HCT116 (cell line): ENCODE measurements around the gene NTHL1. TPM values are rescaled to one million over a fixed set of nuclear protein-coding genes. Genes with fewer than 3 reads are reported as not detected.
A peak's percentile ranks its signal among the peaks of the same experiment; 100 is the strongest.

Experiments used
- ATAC-seq: fragments of 200-7000 bp; cut with Tn5 transposase; 2 replicates; pipeline ENCODE4 v1.9.1; 2020; ENCODE audit warnings: mild to moderate bottlenecking, moderate library complexity
- BruUV-seq: library from RNA; stranded (reverse); fragments of 400-500 nt; replicated peaks from 2 replicates; lab custom pipeline; 2021; lab: Mats Ljungman, UMichigan
- CTCF ChIA-PET: fragments of 300-600 bp; sonication (Branson Sonifier 250); formaldehyde crosslinking; loops from one replicate; lab custom pipeline; 2021; ENCODE audit warnings: antibody characterized with exemption; lab: Charles Lee
- POLR2A ChIA-PET: fragments of 300-600, 350-600 bp; sonication (Branson Sonifier 250); formaldehyde crosslinking; loops from one replicate; lab custom pipeline; 2021; ENCODE audit warnings: antibody characterized with exemption; lab: Charles Lee
- RAD21 ChIA-PET, 2 experiments: fragments of 300-600 bp; sonication (Branson Sonifier 250); formaldehyde crosslinking; loops; one replicate each; lab custom pipeline; 2023; ENCODE audit warnings: low total read pairs in 2 of 2; ENCODE audit not compliant: uncharacterized antibody in 2 of 2, unreplicated experiment in 2 of 2, low non-redundant PET in 1 of 2; lab: Charles Lee
- DNase-seq: peaks from one replicate; pipeline ENCODE4 v3.0.0-alpha.2; 2010; ENCODE audit warnings: low read depth, low spot score
- H2AFZ ChIP-seq: fragments of 200-600 bp; shearing (Covaris generic), sonication (generic); 2 replicates; pipeline ENCODE4 v1.6.1; 2017; ENCODE audit warnings: low read depth, mixed run types, mixed read lengths, antibody characterized with exemption, low read length; ENCODE audit not compliant: poor library complexity, severe bottlenecking
- H3K27ac ChIP-seq: 2 replicates; pipeline ENCODE4 v1.5.1; 2012; ENCODE audit warnings: low read depth, low read length
- H3K27me3 ChIP-seq: fragments of 200-600 bp; sonication (generic); 2 replicates; pipeline ENCODE4 v1.6.1; 2016; ENCODE audit warnings: mixed run types, low read length, mixed read lengths; ENCODE audit not compliant: insufficient read depth
- H3K36me3 ChIP-seq, 2 experiments: fragments of 200-500 bp in 1 of 2; fragments of 200-600 bp in 1 of 2; sonication (Bioruptor generic) in 1 of 2; sonication (generic) in 1 of 2; 2 replicates each; pipeline versions ENCODE4 v1.5.1 to v1.6.1; 2014 to 2016; ENCODE audit warnings: low read length in 2 of 2, inconsistent platforms in 1 of 2, mixed read lengths in 1 of 2, mixed run types in 1 of 2; ENCODE audit not compliant: insufficient read depth in 2 of 2, control insufficient read depth in 1 of 2
- H3K4me1 ChIP-seq, 2 experiments: fragments of 200-600 bp in 1 of 2; sonication (generic) in 1 of 2; 2 replicates each; pipeline versions ENCODE4 v1.5.1 to v1.6.1; 2012 to 2017; ENCODE audit warnings: low read length in 2 of 2, inconsistent platforms in 1 of 2, mild to moderate bottlenecking in 1 of 2, mixed read lengths in 1 of 2, mixed run types in 1 of 2, moderate library complexity in 1 of 2; ENCODE audit not compliant: insufficient read depth in 2 of 2, control insufficient read depth in 1 of 2
- H3K4me2 ChIP-seq: fragments of 200-600 bp; sonication (generic); 2 replicates; pipeline ENCODE4 v1.6.1; 2017; ENCODE audit warnings: mixed run types, low read length, mixed read lengths
- H3K4me3 ChIP-seq, 2 experiments: fragments of 200-600 bp in 1 of 2; sonication (generic) in 1 of 2; replicated peaks in 1 of 2; 2 replicates each; pipeline ENCODE4 v1.5.1; 2011 to 2016; ENCODE audit warnings: low read length in 2 of 2, control low read depth in 1 of 2, low read depth in 1 of 2, mild to moderate bottlenecking in 1 of 2, mixed read lengths in 1 of 2, mixed run types in 1 of 2
- H3K79me2 ChIP-seq: fragments of 200-600 bp; sonication (generic); 2 replicates; pipeline ENCODE4 v1.6.1; 2017; ENCODE audit warnings: mild to moderate bottlenecking, mixed run types, low read length, moderate library complexity, mixed read lengths; ENCODE audit not compliant: insufficient read depth
- H3K9ac ChIP-seq: fragments of 200-600 bp; sonication (generic); 2 replicates; pipeline ENCODE4 v1.6.1; 2016; ENCODE audit warnings: low read length, mixed read lengths
- H3K9me2 ChIP-seq: fragments of 200-600 bp; sonication (generic), shearing (Covaris generic); 2 replicates; pipeline ENCODE4 v1.6.1; 2017; ENCODE audit warnings: mixed run types, mild to moderate bottlenecking, moderate library complexity; ENCODE audit not compliant: insufficient read depth
- H3K9me3 ChIP-seq, 2 experiments: fragments of 200-500 bp in 1 of 2; fragments of 200-600 bp in 1 of 2; sonication (Bioruptor generic) in 1 of 2; sonication (generic) in 1 of 2; 2 replicates each; pipeline ENCODE4 v1.6.1; 2014 to 2017; ENCODE audit warnings: low read length in 2 of 2, mixed read lengths in 2 of 2, inconsistent platforms in 1 of 2, low read depth in 1 of 2, mild to moderate bottlenecking in 1 of 2, mixed run types in 1 of 2, moderate library complexity in 1 of 2; ENCODE audit not compliant: control insufficient read depth in 1 of 2, insufficient read depth in 1 of 2
- H4K20me1 ChIP-seq: fragments of 200-600 bp; sonication (generic), shearing (Covaris generic); 2 replicates; pipeline ENCODE4 v1.6.1; 2017; ENCODE audit warnings: mixed run types, mild to moderate bottlenecking, moderate library complexity; ENCODE audit not compliant: insufficient read depth
- ELF1 ChIP-seq: IDR thresholded peaks from 2 replicates; pipeline ENCODE4 v1.6.1; 2012; ENCODE audit warnings: low read depth, borderline replicate concordance
- EZH2 ChIP-seq: fragments of 200-600 bp; sonication (generic); IDR thresholded peaks from 2 replicates; pipeline ENCODE4 v1.6.1; 2017; ENCODE audit warnings: antibody characterized with exemption, mixed run types
- POLR2A ChIP-seq: IDR thresholded peaks from 2 replicates; pipeline ENCODE4 v1.7.0; 2011; ENCODE audit warnings: borderline replicate concordance; ENCODE audit not compliant: insufficient read depth, insufficient read length; ENCODE audit errors: extremely low read depth
- POLR2AphosphoS5 ChIP-seq: IDR thresholded peaks from 2 replicates; pipeline ENCODE4 v1.6.1; 2011; ENCODE audit warnings: mild to moderate bottlenecking, low read depth, low read length, moderate library complexity
- RAD21 ChIP-seq: IDR thresholded peaks from 2 replicates; pipeline ENCODE4 v1.6.1; 2012; ENCODE audit warnings: low read depth, mild to moderate bottlenecking
- intact Hi-C: fragments of 100-400 bp; cut with micrococcal nuclease; formaldehyde crosslinking; loops from 2 replicates; pipeline ENCODE4 v1.10.0; 2022
- total RNA-seq: library from RNA; stranded (reverse); gene quantifications from one replicate; pipeline ENCODE4 v1.2.1, GENCODE V29; 2021; ENCODE audit not compliant: unreplicated experiment
- TF ChIP-seq, protein P1 (sequence below): IDR thresholded peaks from 2 replicates; pipeline ENCODE4 v1.6.1; 2012
- TF ChIP-seq, protein P2 (sequence below): IDR thresholded peaks from 2 replicates; pipeline ENCODE4 v1.6.1; 2011; ENCODE audit warnings: mild to moderate bottlenecking, low read length, moderate library complexity; ENCODE audit not compliant: insufficient replicate concordance; ENCODE audit errors: extremely low read depth

The NTHL1 gene
- total RNA-seq, 1 experiment from 2014 or later: 40.1 TPM

DNA sequence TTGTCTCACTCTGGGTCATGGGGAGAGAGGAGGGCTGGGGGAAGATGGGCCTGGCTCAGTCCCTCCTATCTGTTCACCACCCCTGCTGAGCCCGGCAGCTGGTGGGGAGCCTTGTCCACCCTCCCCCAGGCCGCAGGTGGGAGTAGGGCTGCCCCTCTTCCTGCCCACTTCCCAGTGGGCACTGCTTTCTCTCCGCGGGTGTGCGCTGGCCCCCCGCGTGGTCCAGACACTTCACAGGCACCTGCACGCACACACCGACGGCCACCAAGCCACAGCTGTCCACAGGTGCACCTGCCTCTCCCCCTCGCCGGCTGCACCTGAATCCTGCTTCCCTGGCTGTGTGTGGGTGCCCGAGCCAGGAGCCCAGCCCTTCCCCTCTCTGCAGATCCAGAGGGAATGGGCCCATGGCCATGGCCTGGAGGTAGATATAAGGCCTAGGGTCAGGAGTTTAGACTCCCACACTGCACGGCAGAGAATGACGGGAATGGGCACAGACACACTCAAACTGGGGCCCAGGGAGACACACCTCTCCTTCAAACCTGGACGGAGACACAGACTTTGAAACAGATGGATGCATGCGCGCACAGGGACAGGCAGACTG, 18.9 kb downstream of the NTHL1 start:
- Histone ChIP-seq H3K9me3 (no peaks in the 10 kb centered on the region), H3K4me3 (no peak overlapping the region), H3K36me3 (no peaks in the 10 kb centered on the region), H3K9me2 (no peaks in the 10 kb centered on the region), H3K9ac (no peak overlapping the region), H3K79me2 (peaks cover 14% of the 10 kb centered on the region; the same call in 1 of the 2 replicates), H3K4me2 (peak overlapping the region; percentile 99; the same call in 1 of the 2 replicates), H3K27me3 (no peaks in the 10 kb centered on the region), H3K27ac (no peak overlapping the region), H3K4me1 (peaks cover 16 to 30% of the 10 kb centered on the region in 2 experiments), H4K20me1 (no peaks in the 10 kb centered on the region), H2AFZ (no peak overlapping the region)
- intact Hi-C loops: loop anchor here (10.0 kb wide), 1 partner anchor 226 kb away; the partner anchor contains the start of gene ECI1
- ChIA-PET RAD21 (no interaction called here), POLR2A (no interaction called here), CTCF (no interaction called here)
- BruUV-seq: no TSS peak
- ATAC-seq (no peak), DNase-seq (no peak)
- no peak for TF ChIP-seq POLR2A
- TF ChIP-seq ELF1: no peak
- TF ChIP-seq, protein P1, sequence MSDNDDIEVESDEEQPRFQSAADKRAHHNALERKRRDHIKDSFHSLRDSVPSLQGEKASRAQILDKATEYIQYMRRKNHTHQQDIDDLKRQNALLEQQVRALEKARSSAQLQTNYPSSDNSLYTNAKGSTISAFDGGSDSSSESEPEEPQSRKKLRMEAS: no peak
- no peak for TF ChIP-seq RAD21
- TF ChIP-seq EZH2: no peak

DNA sequence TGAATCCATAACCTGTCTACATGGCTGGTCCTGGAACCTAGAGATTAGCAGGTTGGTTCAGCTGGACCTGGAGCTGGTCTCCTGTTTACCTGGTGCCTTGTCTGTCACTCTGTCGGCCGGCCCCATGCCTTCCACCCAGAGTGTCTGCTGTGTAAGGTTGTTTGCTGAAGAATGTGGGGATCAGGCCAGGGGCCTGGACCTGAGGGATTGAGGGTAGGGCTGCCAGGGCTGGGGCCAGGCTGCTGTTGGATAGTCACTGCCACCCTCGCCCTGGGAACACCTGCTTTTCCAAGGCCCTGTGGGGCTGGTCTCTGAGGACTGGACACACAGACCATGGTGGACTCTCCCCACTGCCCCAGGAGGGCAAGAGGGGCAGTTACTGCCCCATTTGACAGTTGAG, 19.5 kb downstream of the NTHL1 start:
- H3K36me3 ChIP-seq: no peaks in the 10 kb centered on the region
- no peak overlapping the region for H2AFZ ChIP-seq
- TF ChIP-seq POLR2AphosphoS5: no peak
- TF ChIP-seq, protein P2, sequence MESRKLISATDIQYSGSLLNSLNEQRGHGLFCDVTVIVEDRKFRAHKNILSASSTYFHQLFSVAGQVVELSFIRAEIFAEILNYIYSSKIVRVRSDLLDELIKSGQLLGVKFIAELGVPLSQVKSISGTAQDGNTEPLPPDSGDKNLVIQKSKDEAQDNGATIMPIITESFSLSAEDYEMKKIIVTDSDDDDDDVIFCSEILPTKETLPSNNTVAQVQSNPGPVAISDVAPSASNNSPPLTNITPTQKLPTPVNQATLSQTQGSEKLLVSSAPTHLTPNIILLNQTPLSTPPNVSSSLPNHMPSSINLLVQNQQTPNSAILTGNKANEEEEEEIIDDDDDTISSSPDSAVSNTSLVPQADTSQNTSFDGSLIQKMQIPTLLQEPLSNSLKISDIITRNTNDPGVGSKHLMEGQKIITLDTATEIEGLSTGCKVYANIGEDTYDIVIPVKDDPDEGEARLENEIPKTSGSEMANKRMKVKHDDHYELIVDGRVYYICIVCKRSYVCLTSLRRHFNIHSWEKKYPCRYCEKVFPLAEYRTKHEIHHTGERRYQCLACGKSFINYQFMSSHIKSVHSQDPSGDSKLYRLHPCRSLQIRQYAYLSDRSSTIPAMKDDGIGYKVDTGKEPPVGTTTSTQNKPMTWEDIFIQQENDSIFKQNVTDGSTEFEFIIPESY: no peak
- no peaks in the 10 kb centered on the region for H4K20me1 ChIP-seq
- peak overlapping the region; percentile 60 to 77 for H3K4me3 ChIP-seq
- ChIA-PET RAD21 (interaction anchor here in 1 of 2 experiments (1.2 kb wide), 1 partner anchor 112 kb away, joined by 3 read pairs; no protein-coding TSS in a partner anchor), POLR2A (no interaction called here), CTCF (no interaction called here)
- ATAC-seq (no peak), DNase-seq (no peak)
- intact Hi-C loops: loop anchor here (10.0 kb wide), 1 partner anchor 227 kb away; the partner anchor contains the start of gene ECI1
- H3K9ac ChIP-seq: peak overlapping the region; percentile 76
- peaks cover 19 to 35% of the 10 kb centered on the region in 2 experiments for H3K4me1 ChIP-seq
- peaks cover 14% of the 10 kb centered on the region; the same call in 1 of the 2 replicates for H3K79me2 ChIP-seq
- H3K4me2 ChIP-seq: peak overlapping the region; percentile 99
- no peaks in the 10 kb centered on the region for H3K27me3 ChIP-seq
- peak overlapping the region; percentile 72; the same call in 1 of the 2 replicates for H3K27ac ChIP-seq
- H3K9me2 ChIP-seq: no peaks in the 10 kb centered on the region
- BruUV-seq: no TSS peak
- no peaks in the 10 kb centered on the region for H3K9me3 ChIP-seq
